IPS-18a (cell line): Measurements from ENCODE around the gene OR9Q2.
"Not testable (repeated sequence)": the region's sequence is repeated elsewhere in the genome, so short reads cannot be mapped to it uniquely, and the experiment has no call there.

Experiments
- H3K27ac ChIP-seq: one replicate; pipeline ENCODE4 v1.5.1; 2013; ENCODE audit warnings: low read length
- H3K27me3 ChIP-seq: one replicate; pipeline ENCODE4 v1.6.1; 2013; ENCODE audit warnings: mild to moderate bottlenecking, low read length; ENCODE audit not compliant: control insufficient read depth, insufficient read depth
- H3K36me3 ChIP-seq: one replicate; pipeline ENCODE4 v1.6.1; 2013; ENCODE audit warnings: low read depth, low read length; ENCODE audit not compliant: control insufficient read depth
- H3K4me1 ChIP-seq: one replicate; pipeline ENCODE4 v1.6.1; 2013; ENCODE audit warnings: low read depth, low read length; ENCODE audit not compliant: control insufficient read depth
- H3K4me3 ChIP-seq: one replicate; pipeline ENCODE4 v1.5.1; 2013; ENCODE audit warnings: low read length
- H3K9ac ChIP-seq: one replicate; pipeline ENCODE4 v1.6.1; 2013; ENCODE audit warnings: mild to moderate bottlenecking, low read length, moderate library complexity
- H3K9me3 ChIP-seq: one replicate; pipeline ENCODE4 v1.6.1; 2013; ENCODE audit warnings: low read depth, low read length; ENCODE audit not compliant: control insufficient read depth

Gene OR9Q2

DNA sequence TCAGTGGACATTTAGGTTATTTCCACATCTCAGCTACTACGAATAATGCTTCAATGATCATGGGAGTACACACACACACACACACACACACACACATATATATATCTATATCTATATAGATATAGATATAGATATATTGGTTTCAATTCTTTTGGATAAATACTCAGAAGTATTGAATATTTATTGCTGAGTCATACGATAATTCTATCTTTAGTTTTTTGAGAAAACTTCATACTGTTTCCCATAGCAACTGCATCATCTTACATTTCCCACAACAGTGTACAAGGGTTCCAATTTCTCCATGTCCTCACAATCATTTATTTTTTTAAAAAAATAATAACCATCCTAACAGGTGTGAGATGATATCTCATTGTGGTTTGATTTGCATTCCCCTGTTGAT lies 7.1 kb downstream of the OR9Q2 start:
- Histone ChIP-seq H3K4me3 (no peak overlapping the region), H3K9me3 (peaks cover 21% of the 10 kb centered on the region), H3K27me3 (no peaks in the 10 kb centered on the region), H3K27ac (no peak overlapping the region), H3K9ac (no peak overlapping the region), H3K4me1 (no peaks in the 10 kb centered on the region), H3K36me3 (no peaks in the 10 kb centered on the region)

DNA sequence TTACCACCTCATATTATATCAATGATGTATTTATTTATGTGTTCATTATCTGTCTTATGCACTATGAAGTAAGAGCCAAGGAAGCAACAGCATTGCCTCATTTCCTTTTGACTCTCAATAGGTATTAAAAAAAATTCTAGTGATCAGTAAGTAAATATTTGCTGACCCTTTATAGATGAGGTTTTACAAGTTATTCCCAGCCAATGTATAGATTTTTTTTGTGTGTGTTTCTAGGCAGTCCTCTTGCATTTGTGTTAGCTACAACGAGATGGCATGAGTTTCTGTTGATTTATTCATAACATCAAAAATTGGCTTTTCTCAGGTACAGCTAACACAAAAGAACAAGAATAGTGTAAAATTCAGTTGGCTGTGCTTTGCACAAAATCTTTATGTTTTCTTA lies 10.4 kb downstream of the OR9Q2 start:
- H3K27ac ChIP-seq: no peak overlapping the region
- no peaks in the 10 kb centered on the region for H3K36me3 ChIP-seq
- H3K27me3 ChIP-seq: no peaks in the 10 kb centered on the region
- no peak overlapping the region for H3K4me3 ChIP-seq
- no peak overlapping the region for H3K9ac ChIP-seq
- H3K9me3 ChIP-seq: peaks cover 21% of the 10 kb centered on the region
- no peaks in the 10 kb centered on the region for H3K4me1 ChIP-seq

GRCh38 chr11:58204042-58204441 lies 15.2 kb downstream of the OR9Q2 start, which contains the start of gene OR1S2:
OR1S2 (minus strand) TSS chr11:58204142; CDS start chr11:58204142, 0 bp downstream.
- Histone ChIP-seq H3K27me3 (no peaks in the 10 kb centered on the region), H3K4me1 (no peaks in the 10 kb centered on the region), H3K4me3 (no peak within 1 kb of the TSS), H3K9ac (no peak within 1 kb of the TSS), H3K9me3 (peaks cover 5% of the 10 kb centered on the region), H3K27ac (no peak within 1 kb of the TSS), H3K36me3 (no peaks in the 10 kb centered on the region)

DNA sequence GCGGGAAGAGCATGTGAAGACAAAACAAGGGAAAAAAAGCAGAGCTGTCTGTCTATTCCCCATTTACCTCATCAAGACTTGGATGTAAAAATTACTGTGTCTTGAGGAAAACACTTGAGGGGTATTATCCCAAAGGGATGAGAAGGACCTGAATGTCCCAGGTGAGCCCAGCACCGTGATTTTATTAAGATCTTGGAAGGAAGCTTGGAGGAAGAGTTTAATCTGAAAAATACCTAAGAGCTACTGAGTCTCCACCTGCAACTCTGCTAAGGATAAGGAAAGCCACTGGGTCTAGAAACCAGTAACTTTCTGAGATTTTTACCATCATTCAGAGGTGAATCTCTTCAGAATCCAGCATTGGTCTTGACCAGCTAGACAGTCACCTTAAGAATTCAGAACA lies 23.6 kb downstream of the OR9Q2 start, which contains the start of gene OR1S1:
OR1S1 (plus strand) TSS at position 301 of the 400 bp plus-strand sequence.
- not testable (repeated sequence) for H3K27me3 ChIP-seq, H3K4me1 ChIP-seq, H3K27ac ChIP-seq, H3K36me3 ChIP-seq, H3K9ac ChIP-seq, H3K4me3 ChIP-seq, H3K9me3 ChIP-seq

DNA sequence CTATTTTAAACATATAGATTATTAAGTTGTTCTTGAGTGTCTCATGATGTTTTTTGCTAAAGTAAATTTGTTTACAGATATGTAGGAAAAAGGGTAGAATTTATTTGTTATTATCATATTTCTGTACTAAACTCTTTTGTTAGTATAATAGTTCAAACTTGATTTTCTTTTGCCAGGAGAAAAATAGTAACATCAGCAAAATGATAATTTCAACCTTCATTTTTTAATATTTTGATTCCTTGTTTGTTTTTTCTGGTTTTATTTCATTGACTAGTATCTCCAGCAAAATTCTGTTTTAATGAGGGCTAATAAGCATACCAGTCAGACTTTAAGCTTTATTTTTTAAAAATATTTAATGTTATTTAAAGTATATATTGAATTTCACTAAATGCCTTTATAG lies 27.6 kb downstream of the OR9Q2 start:
- Histone ChIP-seq H3K4me1 (no peaks in the 10 kb centered on the region), H3K27me3 (no peaks in the 10 kb centered on the region), H3K27ac (no peak overlapping the region), H3K4me3 (no peak overlapping the region), H3K9me3 (no peaks in the 10 kb centered on the region), H3K36me3 (no peaks in the 10 kb centered on the region), H3K9ac (no peak overlapping the region)

- Histone ChIP-seq H3K9ac (no peak overlapping the region), H3K27ac (no peak overlapping the region), H3K9me3 (no peaks in the 10 kb centered on the region), H3K36me3 (no peaks in the 10 kb centered on the region), H3K4me3 (no peak overlapping the region), H3K27me3 (no peaks in the 10 kb centered on the region), H3K4me1 (no peaks in the 10 kb centered on the region)
These were observed 33.9 kb downstream of the OR9Q2 start for GRCh38 chr11:58222721-58223120.

DNA sequence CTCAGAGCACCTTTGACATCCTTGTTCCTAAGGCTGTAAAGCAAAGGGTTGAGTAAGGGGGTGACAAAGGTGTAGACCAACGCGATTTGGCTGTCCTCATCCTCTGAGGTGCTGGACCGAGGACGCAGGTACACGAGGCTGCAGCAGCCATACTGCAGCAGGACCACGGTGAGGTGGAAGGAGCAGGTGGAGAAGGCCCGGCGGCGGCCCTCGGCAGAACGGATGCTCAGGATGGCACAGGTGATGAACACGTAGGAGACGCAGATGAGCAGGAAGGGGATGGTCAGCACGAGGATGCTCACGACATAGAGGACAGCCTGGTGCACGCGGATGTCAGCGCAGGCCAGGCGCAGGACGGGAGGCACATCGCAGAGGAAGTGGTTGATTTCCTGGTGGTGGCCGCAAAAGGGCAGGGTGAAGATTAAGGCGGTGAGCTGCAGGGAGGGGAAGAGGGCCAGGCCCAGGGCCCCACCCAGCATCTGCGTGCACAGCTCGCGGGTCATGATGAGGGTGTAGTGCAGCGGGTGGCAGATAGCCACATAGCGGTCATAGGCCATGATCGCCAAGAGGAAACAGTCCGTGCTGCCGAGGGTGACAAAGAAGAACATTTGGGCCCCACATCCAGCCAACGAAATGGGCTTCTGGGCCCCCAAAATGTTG lies 39.2 kb downstream of the OR9Q2 start:
- H3K9ac ChIP-seq: no peak overlapping the region
- H3K4me3 ChIP-seq: no peak overlapping the region
- H3K9me3 ChIP-seq: no peaks in the 10 kb centered on the region
- H3K36me3 ChIP-seq: no peaks in the 10 kb centered on the region
- H3K27ac ChIP-seq: no peak overlapping the region
- no peaks in the 10 kb centered on the region for H3K4me1 ChIP-seq
- no peaks in the 10 kb centered on the region for H3K27me3 ChIP-seq
